ENCODE data around the gene PDPK1.

Gene PDPK1

GRCh38 chr16:2514333-2515179, 23.3 kb upstream of the PDPK1 start:
- peak overlapping the region; percentile 70 for H3K4me3 ChIP-seq (replicated peaks; ENCODE audit: low read depth, low read length)
- no peak for TF ChIP-seq CTCF (IDR thresholded peaks at IDR 0.05; ENCODE audit: low read depth, low read length, missing control alignments)
- no peak for DNase-seq (ENCODE audit: extremely low read depth, low read depth)

- no peak for DNase-seq (ENCODE audit: extremely low read depth, low read depth)
- TF ChIP-seq CTCF (IDR thresholded peaks at IDR 0.05; ENCODE audit: low read depth, low read length, missing control alignments), result no peak
- peak overlapping the region; percentile 70 for H3K4me3 ChIP-seq (replicated peaks; ENCODE audit: low read depth, low read length)
Measured at GRCh38 chr16:2515180-2515851, 22.5 kb upstream of the PDPK1 start.

GRCh38 chr16:2516391-2517240, 21.2 kb upstream of the PDPK1 start:
- H3K4me3 ChIP-seq (replicated peaks; ENCODE audit: low read depth, low read length), result peak overlapping the region; percentile 7
- no peak for TF ChIP-seq CTCF (IDR thresholded peaks at IDR 0.05; ENCODE audit: low read depth, low read length, missing control alignments)
- DNase-seq (ENCODE audit: extremely low read depth, low read depth), result no peak

DNA sequence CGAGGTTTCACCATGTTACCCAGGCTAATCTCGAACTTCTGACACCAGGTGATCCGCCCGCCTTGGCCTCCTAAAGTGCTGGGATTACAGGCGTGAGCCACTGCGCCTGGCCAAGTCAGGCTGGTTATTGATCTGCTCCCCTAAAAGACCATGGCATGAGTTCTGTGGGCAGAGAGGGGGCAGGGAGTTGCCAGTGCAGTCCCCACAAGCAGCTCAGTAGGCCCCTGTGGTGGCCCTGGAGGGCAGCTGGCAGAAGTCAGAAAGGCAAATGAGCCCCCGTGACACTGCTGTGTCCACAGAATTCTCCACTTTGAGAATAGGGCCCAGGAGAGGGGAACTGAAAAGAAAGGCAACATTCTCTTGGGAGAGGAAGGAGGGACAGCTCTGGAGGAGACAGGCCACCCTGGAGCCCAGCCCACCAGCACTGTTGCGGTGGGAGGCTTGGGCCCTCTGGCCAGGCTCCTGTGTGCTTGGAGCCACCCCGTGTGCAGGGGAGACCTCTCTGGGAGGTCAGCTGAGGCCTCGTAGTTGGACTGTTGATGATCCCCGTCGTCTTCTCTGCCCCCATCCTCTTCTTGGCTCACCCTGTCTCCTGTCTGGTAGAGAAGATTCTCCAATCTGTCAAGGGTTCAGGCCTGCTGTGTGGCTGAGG, 19.7 kb upstream of the PDPK1 start:
- no peak for TF ChIP-seq CTCF (IDR thresholded peaks at IDR 0.05; ENCODE audit: low read depth, low read length, missing control alignments)
- DNase-seq (ENCODE audit: extremely low read depth, low read depth), result no peak
- H3K4me3 ChIP-seq (replicated peaks; ENCODE audit: low read depth, low read length), result no peak overlapping the region

- 0 out of 2 replicates have a peak overlapping the region, but pooled peaks have one; percentile 11 for H3K4me3 ChIP-seq (replicated peaks; ENCODE audit: low read depth, low read length)
- no peak for TF ChIP-seq CTCF (IDR thresholded peaks at IDR 0.05; ENCODE audit: low read depth, low read length, missing control alignments)
- DNase-seq (ENCODE audit: extremely low read depth, low read depth), result no peak
Measured at GRCh38 chr16:2518823-2519710, 18.8 kb upstream of the PDPK1 start.
